Lung (tissue), 12 donors: ENCODE measurements around the gene PHC1. TPM values are rescaled to one million over a fixed set of nuclear protein-coding genes. Genes with fewer than 3 reads are reported as not detected.

Source experiments
- ATAC-seq: fragments of 200-7000 bp; cut with Tn5 transposase; one replicate; pipeline ENCODE4 v1.9.1; 2020; ENCODE audit warnings: moderate number of reproducible peaks; ENCODE audit not compliant: insufficient read depth, low FRiP score
- DNase-seq, 3 donors: peaks; one replicate each; pipeline ENCODE4 v3.0.0-alpha.2; 2013 to 2017
- H3K27ac ChIP-seq, 2 donors: one replicate each; pipeline ENCODE4 v1.5.1; 2013; ENCODE audit warnings: mild to moderate bottlenecking in 2 of 2, moderate library complexity in 2 of 2, control low read depth in 1 of 2, inconsistent platforms in 1 of 2, low read depth in 1 of 2, low read length in 1 of 2
- H3K27me3 ChIP-seq, 3 donors: one replicate each; pipeline ENCODE4 v1.5.1; 2013; ENCODE audit warnings: low read length in 2 of 3; ENCODE audit not compliant: control insufficient read depth in 3 of 3, insufficient read depth in 3 of 3
- H3K36me3 ChIP-seq, 4 donors: one replicate each; pipeline ENCODE4 v1.5.1; 2013; ENCODE audit warnings: low read length in 4 of 4, mild to moderate bottlenecking in 1 of 4, moderate library complexity in 1 of 4; ENCODE audit not compliant: control insufficient read depth in 4 of 4, insufficient read depth in 4 of 4
- H3K4me1 ChIP-seq, 5 donors: one replicate each; pipeline ENCODE4 v1.5.1; 2013; ENCODE audit warnings: low read length in 5 of 5, mild to moderate bottlenecking in 2 of 5, moderate library complexity in 1 of 5; ENCODE audit not compliant: control insufficient read depth in 5 of 5, insufficient read depth in 5 of 5
- H3K4me3 ChIP-seq: one replicate; pipeline ENCODE4 v1.5.1; 2013; ENCODE audit warnings: mild to moderate bottlenecking, control low read depth, moderate library complexity
- H3K9ac ChIP-seq, 2 donors: one replicate each; pipeline ENCODE4 v1.5.1; 2013; ENCODE audit warnings: low read length in 2 of 2, control low read depth in 1 of 2; ENCODE audit not compliant: insufficient read depth in 1 of 2
- H3K9me3 ChIP-seq, 4 donors: one replicate each; pipeline ENCODE4 v1.5.1; 2013; ENCODE audit warnings: low read length in 3 of 4, mild to moderate bottlenecking in 1 of 4, moderate library complexity in 1 of 4; ENCODE audit not compliant: control insufficient read depth in 4 of 4, insufficient read depth in 3 of 4
- WGBS, 2 donors: extraction: QIAGEN DNeasy Blood & Tissue Kit; methylation state at CpG; one replicate each; pipeline ENCODE4 v1.1.7; 2013; 5-methylcytosine and 5-hydroxymethylcytosine counted together
- polyA plus RNA-seq, 2 donors: library from polyadenylated mRNA; stranded (reverse); fragments of 200-250 nt; gene quantifications; one replicate each; pipeline ENCODE4 v1.2.1, GENCODE V29; 2013
- total RNA-seq, 2 donors: library from RNA; depleted of rRNA in 1 of 2; stranded (reverse); fragments of >200 nt in 1 of 2; gene quantifications; one replicate each; pipeline ENCODE4 v1.2.1, GENCODE V29; 2014 to 2021
- TF ChIP-seq, protein P1 (sequence below): IDR thresholded peaks from 2 replicates; pipeline ENCODE4 v1.5.1; 2012; ENCODE audit warnings: mild to moderate bottlenecking; ENCODE audit errors: control extremely low read depth, extremely low read depth
- donor health status: control.
- donor health status: control.
- donor health status: Bipolar disorder and iron deficiency.
- donor health status: healthy.
- donor health status: DM: yes; HTN: yes; CAD: no.

Gene PHC1
- total and polyA plus RNA-seq, 4 donors = 17.4 to 63.5 (median 29.4) TPM

DNA sequence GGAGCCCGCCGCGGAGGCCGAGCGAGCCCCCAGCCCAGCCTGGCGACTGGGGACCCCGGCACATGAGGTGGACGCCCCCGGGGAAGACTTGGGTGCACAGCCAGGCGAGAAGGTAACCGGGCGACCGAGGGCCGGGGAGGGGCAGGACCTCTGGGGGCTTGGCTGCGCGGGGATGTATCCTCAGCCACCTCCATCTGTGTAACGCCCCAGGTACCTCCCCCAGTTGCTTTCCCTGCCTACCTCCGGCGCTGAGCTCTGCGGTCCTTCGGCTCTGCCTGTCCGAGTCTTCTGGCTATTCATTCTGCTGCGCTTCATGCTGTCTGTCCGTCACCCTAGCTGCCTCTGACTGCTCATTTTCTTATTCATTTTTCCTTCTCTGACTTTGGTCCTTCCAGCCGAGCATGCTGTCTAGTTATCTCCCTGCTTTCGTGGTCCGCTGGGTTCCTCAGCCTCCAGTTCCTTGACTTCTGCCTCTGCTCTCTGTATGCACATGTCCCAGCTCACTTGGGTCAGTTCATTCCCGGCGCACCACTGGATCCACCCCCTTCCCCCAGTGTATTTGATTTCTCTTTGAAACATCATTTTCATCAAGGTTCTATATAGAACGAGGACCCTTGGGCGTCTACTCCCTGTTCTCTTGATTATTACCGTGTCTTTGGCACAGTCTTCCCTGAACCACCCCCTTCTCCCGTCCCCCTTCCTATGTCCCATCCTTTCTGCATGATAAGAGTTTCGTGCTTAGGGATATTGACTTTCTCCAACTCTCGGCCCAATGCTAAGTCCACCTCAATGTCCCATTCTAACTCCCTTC, 612 bp downstream of the PHC1 start:
- peaks cover 0 to 35% (median 11%) of the 10 kb centered on the region in 5 donors for H3K4me1 ChIP-seq
- DNase-seq = peak; percentile 56 to 66 (median 62)
- ATAC-seq = peak; percentile 75
- peak overlapping the region; percentile 57 for H3K4me3 ChIP-seq
- peak overlapping the region; percentile 65 to 85 for H3K9ac ChIP-seq
- 2% methylated on average over 28 to 29 of the region's 35 CpGs for WGBS, 2 donors
- no peaks in the 10 kb centered on the region for H3K27me3 ChIP-seq
- H3K27ac ChIP-seq = peak overlapping the region; percentile 35 to 72
- H3K36me3 ChIP-seq = peaks cover 0 to 7% (median 4%) of the 10 kb centered on the region in 4 donors
- TF ChIP-seq, protein P1, sequence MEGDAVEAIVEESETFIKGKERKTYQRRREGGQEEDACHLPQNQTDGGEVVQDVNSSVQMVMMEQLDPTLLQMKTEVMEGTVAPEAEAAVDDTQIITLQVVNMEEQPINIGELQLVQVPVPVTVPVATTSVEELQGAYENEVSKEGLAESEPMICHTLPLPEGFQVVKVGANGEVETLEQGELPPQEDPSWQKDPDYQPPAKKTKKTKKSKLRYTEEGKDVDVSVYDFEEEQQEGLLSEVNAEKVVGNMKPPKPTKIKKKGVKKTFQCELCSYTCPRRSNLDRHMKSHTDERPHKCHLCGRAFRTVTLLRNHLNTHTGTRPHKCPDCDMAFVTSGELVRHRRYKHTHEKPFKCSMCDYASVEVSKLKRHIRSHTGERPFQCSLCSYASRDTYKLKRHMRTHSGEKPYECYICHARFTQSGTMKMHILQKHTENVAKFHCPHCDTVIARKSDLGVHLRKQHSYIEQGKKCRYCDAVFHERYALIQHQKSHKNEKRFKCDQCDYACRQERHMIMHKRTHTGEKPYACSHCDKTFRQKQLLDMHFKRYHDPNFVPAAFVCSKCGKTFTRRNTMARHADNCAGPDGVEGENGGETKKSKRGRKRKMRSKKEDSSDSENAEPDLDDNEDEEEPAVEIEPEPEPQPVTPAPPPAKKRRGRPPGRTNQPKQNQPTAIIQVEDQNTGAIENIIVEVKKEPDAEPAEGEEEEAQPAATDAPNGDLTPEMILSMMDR = no peak
- no peaks in the 10 kb centered on the region for H3K9me3 ChIP-seq

DNA sequence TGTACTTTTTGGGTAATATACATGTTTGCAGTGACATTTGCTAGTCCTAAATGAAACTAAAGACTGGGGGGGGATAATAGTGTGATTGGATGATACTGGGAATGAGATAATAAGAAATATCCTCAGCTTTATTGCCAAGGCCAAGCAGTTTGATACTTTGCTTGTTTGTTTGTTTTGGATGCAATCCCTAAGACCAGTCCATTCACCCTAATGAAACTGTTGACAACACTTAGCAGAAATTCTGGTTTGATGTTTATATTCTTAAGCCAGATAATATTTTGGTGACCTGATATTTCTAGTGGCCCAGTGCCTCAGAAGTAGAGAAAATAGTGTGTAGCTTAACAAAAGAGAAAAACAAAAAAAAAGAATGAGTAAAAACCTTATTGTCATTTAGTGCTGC, 1.8 kb downstream of the PHC1 start:
- no peak overlapping the region for H3K27ac ChIP-seq

GRCh38 chr12:8917031-8917430, 2.7 kb downstream of the PHC1 start:
- H3K9me3 ChIP-seq = no peaks in the 10 kb centered on the region
- H3K27ac ChIP-seq = no peak overlapping the region
- ATAC-seq (no peak), DNase-seq (no peak)
- 79 to 98% methylated on average over 3 of the region's 3 CpGs for whole genome bisulfite sequencing, 2 donors
- no peak overlapping the region for H3K4me3 ChIP-seq
- peaks cover 3 to 18% (median 9%) of the 10 kb centered on the region in 4 donors for H3K36me3 ChIP-seq
- peaks cover 0 to 29% (median 11%) of the 10 kb centered on the region in 5 donors for H3K4me1 ChIP-seq
- no peak overlapping the region for H3K9ac ChIP-seq
- H3K27me3 ChIP-seq = no peaks in the 10 kb centered on the region
- TF ChIP-seq, protein P1 = no peak

More for the DNA sequence above, 1.8 kb downstream of the PHC1 start:
- peaks cover 0 to 35% (median 11%) of the 10 kb centered on the region in 5 donors for H3K4me1 ChIP-seq
- H3K4me3 ChIP-seq = no peak overlapping the region
- DNase-seq (peak in 1 of 3 donors; percentile 11), ATAC-seq (no peak)
- H3K9ac ChIP-seq = no peak overlapping the region
- TF ChIP-seq, protein P1 = no peak
- H3K27me3 ChIP-seq = no peaks in the 10 kb centered on the region
- no peaks in the 10 kb centered on the region for H3K9me3 ChIP-seq
- H3K36me3 ChIP-seq = peaks cover 3 to 13% (median 6%) of the 10 kb centered on the region in 4 donors
